ENCODE data around the gene PSME4. TPM values are rescaled to one million over a fixed set of nuclear protein-coding genes. Genes with fewer than 3 reads are reported as not detected.

PSME4 gene, protein sequence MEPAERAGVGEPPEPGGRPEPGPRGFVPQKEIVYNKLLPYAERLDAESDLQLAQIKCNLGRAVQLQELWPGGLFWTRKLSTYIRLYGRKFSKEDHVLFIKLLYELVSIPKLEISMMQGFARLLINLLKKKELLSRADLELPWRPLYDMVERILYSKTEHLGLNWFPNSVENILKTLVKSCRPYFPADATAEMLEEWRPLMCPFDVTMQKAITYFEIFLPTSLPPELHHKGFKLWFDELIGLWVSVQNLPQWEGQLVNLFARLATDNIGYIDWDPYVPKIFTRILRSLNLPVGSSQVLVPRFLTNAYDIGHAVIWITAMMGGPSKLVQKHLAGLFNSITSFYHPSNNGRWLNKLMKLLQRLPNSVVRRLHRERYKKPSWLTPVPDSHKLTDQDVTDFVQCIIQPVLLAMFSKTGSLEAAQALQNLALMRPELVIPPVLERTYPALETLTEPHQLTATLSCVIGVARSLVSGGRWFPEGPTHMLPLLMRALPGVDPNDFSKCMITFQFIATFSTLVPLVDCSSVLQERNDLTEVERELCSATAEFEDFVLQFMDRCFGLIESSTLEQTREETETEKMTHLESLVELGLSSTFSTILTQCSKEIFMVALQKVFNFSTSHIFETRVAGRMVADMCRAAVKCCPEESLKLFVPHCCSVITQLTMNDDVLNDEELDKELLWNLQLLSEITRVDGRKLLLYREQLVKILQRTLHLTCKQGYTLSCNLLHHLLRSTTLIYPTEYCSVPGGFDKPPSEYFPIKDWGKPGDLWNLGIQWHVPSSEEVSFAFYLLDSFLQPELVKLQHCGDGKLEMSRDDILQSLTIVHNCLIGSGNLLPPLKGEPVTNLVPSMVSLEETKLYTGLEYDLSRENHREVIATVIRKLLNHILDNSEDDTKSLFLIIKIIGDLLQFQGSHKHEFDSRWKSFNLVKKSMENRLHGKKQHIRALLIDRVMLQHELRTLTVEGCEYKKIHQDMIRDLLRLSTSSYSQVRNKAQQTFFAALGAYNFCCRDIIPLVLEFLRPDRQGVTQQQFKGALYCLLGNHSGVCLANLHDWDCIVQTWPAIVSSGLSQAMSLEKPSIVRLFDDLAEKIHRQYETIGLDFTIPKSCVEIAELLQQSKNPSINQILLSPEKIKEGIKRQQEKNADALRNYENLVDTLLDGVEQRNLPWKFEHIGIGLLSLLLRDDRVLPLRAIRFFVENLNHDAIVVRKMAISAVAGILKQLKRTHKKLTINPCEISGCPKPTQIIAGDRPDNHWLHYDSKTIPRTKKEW (N-terminal part only)
- 56.6 and 65.2 TPM in 2 replicates for total RNA-seq

DNA sequence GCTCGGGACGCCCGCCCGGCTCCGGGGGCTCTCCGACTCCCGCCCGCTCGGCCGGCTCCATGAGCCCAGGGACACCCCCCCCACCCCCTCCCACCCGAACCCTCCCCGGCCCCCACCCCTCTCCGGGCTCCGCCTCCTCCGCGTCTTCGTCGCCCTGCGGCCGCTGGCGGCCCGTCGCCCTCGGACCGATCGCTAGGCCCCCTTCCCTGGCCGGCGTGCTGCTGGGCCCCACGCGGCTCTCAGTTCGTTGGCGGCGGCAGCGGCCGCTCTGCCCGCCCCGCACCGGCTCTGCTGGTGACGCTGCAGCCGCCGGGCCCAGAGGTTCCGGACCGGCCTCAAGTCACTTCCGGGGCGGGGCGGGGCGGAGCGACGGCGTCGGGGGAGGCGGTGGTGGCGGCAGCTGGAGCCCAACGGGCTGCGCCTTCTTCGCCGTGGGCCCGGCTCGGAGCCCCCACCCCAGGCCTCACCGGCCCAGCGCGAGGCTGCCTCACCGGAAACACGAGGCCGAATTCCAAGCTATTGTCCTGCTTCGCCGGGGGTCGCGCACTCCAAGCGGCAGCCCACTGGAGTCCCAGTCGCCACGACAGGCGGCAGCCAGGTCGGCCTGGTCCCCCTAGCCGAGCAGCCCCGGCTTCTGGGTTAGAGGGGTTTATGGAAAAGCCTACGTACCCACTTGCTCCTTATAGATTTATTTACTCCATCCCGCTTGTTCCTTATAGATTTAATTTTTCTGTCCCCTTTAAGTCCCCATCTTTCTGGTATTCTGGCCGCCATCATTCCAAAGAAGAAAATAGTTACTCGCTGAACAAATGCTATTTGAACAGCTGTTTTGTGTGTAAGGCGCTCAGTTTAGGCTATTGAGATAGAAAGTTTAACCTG lies at the start of gene PSME4:
Gene PSME4 (minus strand): TSS at position 270 of the 879 bp plus-strand sequence. CDS start 209 bp downstream, at position 61.
- intact Hi-C loops (cut with micrococcal nuclease) = loop anchor here (1.0 to 2.0 kb wide), 15 partner anchors 10 to 1647 kb away; partner anchors contain the start of genes ACYP2, CLHC1, EML6 and ERLEC1

DNA sequence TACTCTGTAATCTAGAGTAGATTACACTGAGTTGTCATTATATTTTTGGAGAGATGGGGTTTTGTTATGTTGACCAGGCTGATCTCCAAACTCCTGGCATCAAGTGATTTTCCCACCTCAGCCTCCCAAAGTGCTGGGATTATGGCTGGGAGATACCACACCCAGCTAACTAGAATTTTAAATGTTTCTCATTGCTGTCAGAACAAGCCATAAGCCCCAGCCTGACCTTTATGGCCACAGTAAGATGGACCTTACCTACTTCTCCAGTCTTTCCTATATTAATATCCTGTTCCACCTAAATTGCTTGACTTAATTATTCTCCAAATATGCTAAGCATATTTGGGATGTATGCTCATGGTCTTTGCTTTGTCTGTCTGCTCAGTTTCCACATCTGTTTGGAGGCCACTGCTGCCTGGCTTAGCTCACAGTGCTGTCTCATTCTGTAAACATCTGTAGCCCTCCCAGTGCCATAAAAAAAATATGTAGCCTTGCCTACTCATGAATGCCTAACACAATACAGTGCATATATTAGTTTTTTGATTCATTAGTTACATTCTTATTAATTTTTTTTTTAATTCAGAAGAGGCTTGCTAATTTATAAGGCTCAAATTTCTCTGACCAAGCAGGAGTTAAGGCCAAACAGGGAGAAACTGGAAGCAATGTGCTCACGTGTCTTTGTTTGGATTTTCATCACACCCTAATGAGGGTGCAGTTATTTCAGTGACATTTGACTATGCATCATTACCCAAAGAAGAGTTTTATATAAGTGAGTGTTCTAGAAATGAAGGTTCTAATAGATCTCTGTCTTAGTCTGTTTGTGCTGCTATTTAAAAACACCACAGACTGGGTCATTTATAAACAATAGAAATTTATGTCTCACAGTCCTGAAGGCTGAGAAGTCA lies 45.3 kb upstream of the PSME4 start:
- intact Hi-C loops (cut with micrococcal nuclease) = loop anchor here (1.0 to 2.0 kb wide), 2 partner anchors 22 to 45 kb away; partner anchors contain the start of gene PSME4

DNA sequence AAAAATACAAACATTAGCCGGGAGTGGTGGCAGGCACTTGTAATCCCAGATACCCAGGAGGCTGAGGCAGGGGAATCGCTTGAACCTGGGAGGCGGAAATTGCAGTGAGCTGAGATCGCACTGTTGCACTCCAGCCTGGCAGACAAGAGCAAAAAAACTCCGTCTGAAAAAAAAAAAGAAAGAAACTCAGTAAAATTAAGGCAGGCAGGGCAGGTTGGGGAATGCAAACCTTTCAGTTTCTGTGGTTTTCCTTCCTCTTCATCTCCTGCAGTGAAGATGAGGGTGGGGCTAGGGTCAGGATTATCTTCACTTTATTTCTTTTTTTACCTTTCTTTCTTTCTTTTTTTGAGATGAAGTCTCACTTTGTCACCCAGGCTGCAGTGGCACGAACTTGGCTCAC lies 43.2 kb upstream of the PSME4 start:
- intact Hi-C loops (cut with micrococcal nuclease) = loop anchor here (2.0 kb wide), 1 partner anchor 43 kb away; the partner anchor contains the start of gene PSME4

DNA sequence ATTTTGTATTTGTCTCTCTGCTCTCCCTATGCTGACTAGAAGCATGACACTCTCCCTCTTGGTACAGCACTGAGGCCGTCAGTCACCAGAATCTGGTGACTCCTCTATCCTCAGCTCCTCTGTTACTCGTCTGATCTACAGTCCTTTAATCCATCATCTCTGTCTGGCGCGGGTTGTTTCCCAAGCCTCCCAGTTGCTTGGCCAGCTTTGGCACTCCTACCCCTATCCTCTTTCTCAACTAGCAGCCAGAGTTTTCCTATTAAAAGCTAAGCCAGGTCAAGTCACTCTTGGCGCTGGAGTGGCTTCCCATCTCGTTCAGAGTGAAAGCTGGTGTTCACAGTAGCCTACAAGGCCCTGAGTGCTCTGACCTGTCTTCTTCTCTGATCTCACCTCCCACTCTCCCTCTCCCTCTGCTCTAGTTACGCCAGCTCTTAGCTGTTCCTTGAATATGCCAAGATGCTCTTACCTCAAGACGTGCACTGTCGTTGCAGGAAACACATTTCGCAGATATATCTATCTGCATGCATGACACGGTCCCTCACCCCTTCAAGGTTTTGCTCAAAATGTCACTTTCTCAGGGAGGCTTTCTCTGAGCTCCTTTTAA lies 41.8 kb upstream of the PSME4 start:
- intact Hi-C loops (cut with micrococcal nuclease) = no loop called here

DNA sequence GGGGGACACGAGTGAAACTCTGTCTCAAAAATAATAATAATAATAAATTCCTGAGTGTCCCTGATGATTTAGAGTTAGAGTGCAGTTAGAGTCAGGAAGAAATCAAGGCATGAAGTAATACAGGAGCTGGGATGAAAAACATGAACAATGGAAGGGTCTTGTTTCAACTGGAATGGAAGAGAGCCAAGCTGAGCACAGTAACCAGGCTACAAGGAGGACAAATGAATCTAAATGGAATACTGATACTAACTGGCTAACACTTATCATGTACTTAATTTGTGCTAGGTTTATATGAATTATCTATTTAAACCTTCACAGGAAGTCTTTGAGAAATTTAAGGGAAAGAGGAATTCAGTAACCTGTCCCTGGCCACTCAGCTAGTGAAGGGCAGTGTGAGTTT lies 38.8 kb upstream of the PSME4 start:
- intact Hi-C loops (cut with micrococcal nuclease) = no loop called here

DNA sequence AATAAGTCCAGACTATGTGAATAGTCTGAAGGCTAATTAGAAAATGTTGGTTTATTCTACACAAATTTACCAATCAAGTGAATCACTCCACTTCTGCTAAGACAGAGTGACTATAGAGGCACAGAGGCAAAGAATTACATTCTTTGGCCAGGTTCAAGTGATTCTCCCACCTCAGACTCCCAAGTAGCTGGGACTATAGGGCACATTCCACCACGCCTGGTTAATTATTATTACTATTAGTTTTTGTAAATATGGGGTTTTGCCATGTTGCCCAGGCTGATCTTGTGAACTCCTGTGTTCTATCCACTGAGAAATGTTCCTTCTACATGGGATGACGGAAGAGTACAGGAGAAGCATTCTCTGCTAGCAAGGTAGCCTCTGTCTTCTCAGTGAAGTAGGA lies 37.6 kb upstream of the PSME4 start:
- intact Hi-C loops (cut with micrococcal nuclease) = no loop called here

DNA sequence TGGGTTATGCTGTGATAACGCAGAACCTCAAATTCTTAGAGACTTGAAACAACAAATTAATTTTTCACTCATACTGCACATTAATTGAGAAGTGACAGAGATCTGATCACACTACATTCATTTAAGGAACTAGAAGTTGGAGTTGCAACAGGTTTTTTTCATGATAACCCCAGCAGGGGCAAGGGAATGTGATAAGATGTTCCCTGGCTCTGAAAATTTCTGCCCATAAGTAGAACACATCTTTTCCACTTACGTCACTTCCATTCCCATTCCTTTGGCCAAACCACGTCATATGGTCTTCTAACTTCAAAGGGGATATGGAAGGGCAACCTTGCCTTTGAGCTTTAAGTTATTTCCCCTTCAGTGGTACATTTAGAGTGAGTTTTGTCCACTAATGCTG lies 29.7 kb upstream of the PSME4 start:
- intact Hi-C loops (cut with micrococcal nuclease) = no loop called here

DNA sequence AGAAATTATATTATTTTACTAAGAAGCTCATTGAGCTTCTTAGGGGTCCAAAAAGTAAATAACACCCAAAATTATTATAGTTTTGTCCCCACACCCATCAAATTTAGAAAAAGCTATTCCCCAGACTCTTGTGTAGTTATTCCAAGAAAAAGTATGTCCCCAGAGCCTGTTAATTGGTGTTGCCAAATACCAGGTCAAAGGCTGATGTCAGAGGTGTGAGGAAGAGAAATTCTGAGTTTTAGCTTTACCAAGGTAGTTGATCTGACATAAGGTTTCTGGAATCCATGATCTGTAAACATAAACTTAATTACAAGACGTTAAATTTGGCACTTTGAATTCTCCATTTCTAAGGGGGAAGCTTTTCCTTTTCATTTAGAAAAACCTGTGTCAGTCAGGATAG lies 29.3 kb upstream of the PSME4 start:
- intact Hi-C loops (cut with micrococcal nuclease) = no loop called here

DNA sequence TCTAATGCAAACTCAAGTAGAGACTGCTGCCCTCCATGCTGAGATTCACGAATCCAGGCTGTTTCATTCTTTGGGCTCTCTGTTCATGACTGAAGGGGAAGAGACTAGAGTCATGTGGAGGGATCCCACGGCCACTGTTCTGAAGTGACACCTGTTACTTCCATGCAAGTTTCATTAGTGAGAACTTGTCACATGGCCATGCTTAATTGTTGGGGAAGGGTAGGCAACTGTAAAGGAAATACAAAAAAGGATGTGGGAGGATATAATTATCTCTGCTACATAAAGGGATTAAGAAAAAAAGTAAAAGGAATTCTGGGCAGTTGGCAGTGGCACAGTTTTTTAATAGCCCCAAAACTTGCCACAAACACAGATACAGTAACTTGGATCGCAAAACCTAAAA lies 28.0 kb upstream of the PSME4 start:
- intact Hi-C loops (cut with micrococcal nuclease) = no loop called here

DNA sequence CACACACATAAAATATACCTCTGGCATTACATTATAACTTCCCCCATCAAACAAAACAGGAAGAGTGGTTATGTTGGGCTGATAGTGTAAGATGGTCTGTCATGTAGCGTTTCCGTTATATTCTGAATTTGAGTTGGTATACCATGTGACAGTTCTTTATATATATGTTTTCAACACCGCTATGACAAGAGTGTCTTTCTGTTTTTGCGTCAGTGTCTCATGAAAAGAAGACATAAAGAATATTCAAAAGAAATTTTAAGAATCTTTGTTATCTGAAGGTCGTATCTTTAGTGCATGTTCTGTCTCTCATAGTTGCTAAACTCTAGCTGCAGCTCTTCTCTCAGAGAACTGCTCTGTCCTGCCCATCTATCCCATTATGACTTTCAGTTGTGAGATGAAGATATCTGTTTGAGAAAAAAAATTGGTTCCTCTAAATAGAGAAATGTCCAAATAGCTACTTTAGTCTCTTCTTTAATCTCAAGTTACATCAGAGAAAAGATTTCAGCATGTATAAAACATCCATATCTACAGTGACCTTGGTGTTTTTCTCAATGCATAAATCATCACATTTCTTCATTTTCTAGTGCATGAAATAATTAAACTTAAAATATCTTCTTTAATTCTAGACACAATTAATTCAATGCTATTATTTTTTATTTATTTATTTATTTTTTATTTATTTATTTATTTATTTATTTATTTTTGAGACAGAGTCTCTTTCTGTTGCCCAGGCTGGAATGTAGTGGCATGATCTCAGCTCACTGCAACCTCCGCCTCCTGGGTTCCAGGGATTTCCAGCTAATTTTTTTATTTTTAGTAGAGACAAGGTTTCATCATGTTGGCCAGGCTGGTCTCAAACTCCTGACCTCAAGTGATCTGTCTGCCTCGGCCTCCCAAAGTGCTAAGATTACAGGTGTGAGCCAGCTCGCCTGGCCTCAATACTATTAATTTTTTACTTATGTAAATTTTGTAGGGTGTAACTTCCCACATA lies 24.3 kb upstream of the PSME4 start:
- intact Hi-C loops (cut with micrococcal nuclease) = loop anchor here (1.0 to 5.0 kb wide), 5 partner anchors 21 to 727 kb away; partner anchors contain the start of gene EML6

DNA sequence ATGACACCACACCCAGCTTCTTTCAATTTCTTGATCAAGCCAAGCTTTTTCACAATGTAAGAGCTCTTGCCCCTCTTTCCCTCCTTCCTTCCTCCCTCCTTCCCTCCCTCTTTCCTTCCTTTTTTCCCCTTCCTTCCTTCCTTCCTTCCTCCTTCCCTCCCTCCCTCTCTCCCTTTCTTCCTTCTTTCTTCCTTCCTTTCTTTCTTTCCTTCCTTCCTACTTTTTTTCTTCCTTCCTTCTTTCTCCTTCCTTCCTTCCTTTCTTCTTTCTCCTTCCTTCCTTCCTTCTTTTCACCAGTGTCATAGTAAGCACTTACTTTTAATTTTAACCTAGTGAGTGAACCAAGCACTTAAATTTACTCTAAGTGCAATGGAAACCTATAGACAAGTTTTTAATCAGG lies 21.2 kb upstream of the PSME4 start:
- intact Hi-C loops (cut with micrococcal nuclease) = loop anchor here (5.0 kb wide), 1 partner anchor 730 kb away; the partner anchor contains the start of gene EML6

DNA sequence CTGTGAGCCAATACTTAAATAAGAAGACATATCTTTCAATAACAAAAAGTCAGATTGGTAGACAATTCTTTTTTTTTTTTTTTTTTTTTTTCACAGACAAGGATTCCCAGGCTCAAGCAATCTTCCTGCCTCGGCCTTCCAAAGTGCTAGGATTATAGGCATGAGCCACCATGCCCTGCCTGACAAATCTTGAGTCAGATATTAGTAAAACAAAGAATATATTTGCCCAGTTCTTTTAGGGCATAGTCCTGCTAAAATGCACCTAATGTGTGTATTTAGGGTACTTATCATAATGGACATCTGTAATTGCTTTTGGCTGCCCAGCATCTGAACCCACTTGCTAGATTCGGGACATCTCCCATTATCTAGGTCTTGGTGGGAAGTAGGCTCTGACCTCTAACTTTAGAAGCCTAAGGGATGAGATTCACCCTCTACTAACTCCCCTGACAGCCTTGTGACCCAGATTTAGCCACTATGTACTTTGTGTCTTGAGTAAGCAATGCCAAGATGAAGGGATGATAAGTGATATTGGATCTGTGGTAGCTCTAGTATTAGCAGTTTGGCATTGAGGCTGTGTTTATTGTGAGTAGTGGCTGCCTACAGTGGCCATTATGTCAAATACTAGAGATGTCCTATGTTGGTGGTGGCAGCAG lies 18.5 kb upstream of the PSME4 start:
- intact Hi-C loops (cut with micrococcal nuclease) = no loop called here

DNA sequence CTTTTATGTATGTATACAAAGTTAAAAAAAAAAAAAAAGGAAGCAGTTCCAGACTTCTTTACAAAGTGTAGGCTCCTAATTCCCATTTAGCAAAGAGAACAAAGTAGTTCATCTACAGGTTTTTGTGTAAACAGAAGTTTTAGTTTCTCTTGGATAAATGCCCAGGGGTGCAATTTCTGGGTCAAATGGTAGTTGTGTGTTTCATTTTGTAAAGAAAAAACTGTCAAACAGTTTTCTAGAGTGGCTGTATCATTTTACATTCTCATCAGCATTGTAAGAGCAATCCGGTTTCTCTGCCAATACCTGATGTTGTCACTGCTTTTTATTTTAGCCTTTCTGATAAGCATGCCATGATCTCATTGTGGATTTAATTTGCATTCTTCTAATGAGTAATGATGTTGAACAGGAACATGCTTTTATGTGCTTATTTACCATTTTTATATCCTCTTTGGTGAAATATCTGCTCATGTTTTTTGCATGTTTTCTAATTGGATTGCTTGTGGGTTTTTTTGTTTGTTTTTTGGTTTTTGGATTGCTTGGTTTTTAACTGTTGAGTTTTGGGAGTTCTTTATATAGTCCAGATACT lies 16.6 kb upstream of the PSME4 start:
- intact Hi-C loops (cut with micrococcal nuclease) = no loop called here

DNA sequence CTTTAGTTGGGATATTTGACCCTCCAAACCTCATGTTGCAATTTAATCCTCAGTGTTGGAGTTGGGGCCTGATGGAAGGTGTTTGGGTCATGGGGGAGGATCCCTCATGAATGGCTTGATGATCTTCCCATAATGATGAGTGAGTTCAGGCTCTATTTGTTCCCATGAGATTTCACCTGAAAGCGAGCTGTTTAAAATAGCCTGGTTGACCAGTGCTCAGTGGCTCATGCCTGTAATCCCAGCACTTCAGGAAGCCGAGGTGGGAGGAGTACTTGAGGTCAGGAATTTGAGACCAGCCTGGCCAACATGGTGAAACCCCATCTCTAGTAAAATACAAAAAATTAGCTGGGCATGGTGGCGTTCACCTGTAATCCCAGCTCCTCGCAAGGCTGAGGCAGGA lies 14.9 kb upstream of the PSME4 start:
- intact Hi-C loops (cut with micrococcal nuclease) = no loop called here

DNA sequence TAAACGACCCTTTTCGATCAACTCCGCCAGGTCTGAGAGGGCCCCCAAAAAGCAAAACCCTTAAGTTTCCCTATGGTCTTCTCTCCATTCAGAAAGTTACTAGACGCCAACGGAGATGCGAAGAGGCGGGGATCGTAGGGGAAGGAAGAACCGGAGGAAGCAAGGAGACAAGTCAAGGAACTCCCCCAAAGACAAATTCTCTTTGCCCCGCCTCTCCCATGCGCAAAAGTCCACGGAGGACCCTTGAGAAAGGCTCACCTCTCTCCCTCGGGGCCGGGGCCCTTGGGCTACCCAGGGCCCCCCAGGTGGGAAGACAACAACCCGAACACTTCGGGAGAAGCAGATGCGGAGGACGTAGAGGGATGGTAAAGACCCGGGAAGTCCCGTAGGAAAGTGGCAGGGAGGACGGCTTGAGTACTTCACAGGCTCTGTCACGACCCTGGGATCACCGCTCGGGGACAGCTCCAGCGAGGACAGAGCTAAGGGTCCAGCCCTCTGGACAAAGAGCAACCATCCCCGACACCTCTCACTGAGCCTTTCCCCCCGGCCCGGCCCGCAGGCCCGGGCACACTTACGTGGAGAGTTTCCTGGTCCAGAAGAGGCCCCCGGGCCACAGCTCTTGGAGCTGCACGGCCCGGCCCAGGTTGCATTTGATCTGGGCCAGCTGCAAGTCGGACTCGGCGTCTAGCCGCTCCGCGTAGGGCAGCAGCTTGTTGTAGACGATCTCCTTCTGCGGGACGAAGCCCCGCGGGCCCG lies 647 bp downstream of the PSME4 start:
- intact Hi-C loops (cut with micrococcal nuclease) = loop anchor here (1.0 to 2.0 kb wide), 8 partner anchors 21 to 1263 kb away; partner anchors contain the start of genes CLHC1, RPS27A and RTN4
